Activated naive CD8-positive, alpha-beta T cell (primary cell): ENCODE data around the gene TSPYL2.
A peak's percentile ranks its signal among the peaks of the same experiment; 100 is the strongest.

Experiments used
- H3K27ac Mint-ChIP-seq: one replicate; pipeline ENCODE4 v1.8.0; 2021; ENCODE audit warnings: mixed read lengths
- H3K27me3 Mint-ChIP-seq: one replicate; pipeline ENCODE4 v1.8.0; 2021; ENCODE audit warnings: mixed read lengths
- H3K36me3 Mint-ChIP-seq: one replicate; pipeline ENCODE4 v1.8.0; 2021; ENCODE audit warnings: mixed read lengths
- H3K4me1 Mint-ChIP-seq: one replicate; pipeline ENCODE4 v1.8.0; 2021; ENCODE audit warnings: low read depth, mixed read lengths
- H3K4me3 Mint-ChIP-seq: one replicate; pipeline ENCODE4 v1.8.0; 2021; ENCODE audit warnings: mild to moderate bottlenecking, mixed read lengths
- H3K9me3 Mint-ChIP-seq: one replicate; pipeline ENCODE4 v1.8.0; 2021; ENCODE audit warnings: low read depth, mixed read lengths

Gene TSPYL2

DNA sequence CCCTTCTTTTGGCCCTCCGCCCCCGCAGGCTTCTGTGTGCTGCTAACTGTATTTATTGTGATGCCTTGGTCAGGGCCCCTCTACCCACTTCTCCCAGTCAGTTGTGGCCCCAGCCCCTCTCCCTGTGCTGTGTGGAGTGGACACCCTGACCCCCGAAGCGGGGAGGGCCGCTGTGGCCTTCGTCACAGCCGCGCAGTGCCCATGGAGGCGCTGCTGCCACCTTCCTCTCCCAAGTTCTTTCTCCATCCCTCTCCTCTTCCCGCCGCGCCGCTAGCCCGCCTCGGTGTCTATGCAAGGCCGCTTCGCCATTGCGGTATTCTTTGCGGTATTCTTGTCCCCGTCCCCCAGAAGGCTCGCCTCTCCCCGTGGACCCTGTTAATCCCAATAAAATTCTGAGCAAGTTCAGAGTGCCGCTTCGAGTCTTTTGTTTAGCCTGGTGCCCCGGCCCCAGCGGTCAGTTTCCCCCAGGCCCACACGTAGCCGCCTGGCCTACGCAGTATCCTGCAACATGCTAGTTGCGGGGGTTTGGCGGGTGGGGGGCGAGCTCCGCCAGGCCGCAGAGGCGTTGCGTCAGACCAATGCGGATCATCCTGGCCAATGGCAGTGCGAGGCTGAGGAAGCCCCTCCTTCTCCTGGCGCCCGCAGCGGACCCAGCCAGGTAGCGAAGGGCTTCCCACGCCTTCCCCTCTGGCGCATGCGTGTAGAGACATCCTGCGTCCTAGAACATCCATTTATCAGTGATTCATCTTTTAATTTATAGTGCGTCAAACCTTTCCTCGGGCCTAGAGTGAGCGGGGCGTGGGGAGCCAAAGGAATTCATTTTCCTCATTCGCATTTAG, 6.2 kb downstream of the TSPYL2 start:
- H3K9me3 Mint-ChIP-seq, result no peaks in the 10 kb centered on the region
- peaks cover 6% of the 10 kb centered on the region for H3K36me3 Mint-ChIP-seq
- H3K27ac Mint-ChIP-seq, result peak overlapping the region; percentile 96
- peaks cover 55% of the 10 kb centered on the region for H3K4me1 Mint-ChIP-seq
- H3K4me3 Mint-ChIP-seq, result peak overlapping the region; percentile 93
- no peaks in the 10 kb centered on the region for H3K27me3 Mint-ChIP-seq

DNA sequence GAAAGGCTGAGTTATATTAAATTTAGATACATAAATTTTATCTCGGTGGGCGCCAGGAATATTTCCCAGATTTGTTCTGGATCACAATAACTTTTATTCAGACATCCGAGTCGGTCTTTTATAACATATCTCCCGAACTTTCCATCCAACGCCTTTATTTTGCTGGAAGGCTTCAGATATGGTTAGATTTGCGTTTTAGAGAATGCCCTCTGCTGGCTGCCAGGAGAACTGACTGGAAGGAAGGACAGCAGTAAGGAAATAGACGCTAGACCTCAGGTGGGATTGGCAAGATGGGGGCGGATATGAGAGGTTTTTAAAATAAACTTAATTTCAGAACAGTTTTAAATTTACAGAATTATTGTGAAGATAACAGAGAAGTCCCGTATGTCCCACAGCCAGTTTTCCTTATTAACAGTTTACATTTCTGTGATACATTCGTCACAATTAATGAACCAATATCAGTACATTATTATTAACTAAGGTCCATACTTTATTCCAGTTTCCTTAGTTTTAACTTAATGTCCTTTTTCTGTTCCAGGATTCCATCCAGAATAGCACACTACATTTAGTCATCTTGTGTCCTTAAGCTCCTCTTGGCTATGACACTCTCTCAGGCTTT, 7.2 kb downstream of the TSPYL2 start:
- Mint-ChIP-seq H3K27me3 (no peaks in the 10 kb centered on the region), H3K4me3 (peak overlapping the region; percentile 93), H3K4me1 (peaks cover 45% of the 10 kb centered on the region), H3K9me3 (no peaks in the 10 kb centered on the region), H3K36me3 (peaks cover 5% of the 10 kb centered on the region), H3K27ac (peak overlapping the region; percentile 46)

DNA sequence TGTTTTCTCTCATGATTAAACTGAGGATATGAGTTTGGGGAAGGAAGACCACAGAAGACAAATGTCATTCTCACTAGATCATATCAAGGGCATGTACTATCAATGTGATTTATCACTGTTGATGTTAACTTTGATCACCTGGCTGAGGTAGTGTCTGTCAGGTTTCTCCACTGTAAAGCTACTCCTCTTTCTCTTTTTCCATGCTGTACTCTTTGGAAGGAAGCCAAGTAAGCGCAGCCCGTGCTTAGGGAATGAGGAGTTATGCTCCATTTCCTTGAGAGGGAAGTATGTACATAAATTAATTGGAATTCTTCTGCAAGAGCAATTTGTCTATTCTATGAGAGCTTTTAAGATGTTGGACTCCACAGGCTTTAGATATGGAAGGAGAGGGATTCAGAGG, 7.8 kb downstream of the TSPYL2 start:
- Mint-ChIP-seq H3K4me3 (no peak overlapping the region), H3K27ac (no peak overlapping the region), H3K9me3 (no peaks in the 10 kb centered on the region), H3K4me1 (peaks cover 45% of the 10 kb centered on the region), H3K27me3 (no peaks in the 10 kb centered on the region), H3K36me3 (peaks cover 4% of the 10 kb centered on the region)

DNA sequence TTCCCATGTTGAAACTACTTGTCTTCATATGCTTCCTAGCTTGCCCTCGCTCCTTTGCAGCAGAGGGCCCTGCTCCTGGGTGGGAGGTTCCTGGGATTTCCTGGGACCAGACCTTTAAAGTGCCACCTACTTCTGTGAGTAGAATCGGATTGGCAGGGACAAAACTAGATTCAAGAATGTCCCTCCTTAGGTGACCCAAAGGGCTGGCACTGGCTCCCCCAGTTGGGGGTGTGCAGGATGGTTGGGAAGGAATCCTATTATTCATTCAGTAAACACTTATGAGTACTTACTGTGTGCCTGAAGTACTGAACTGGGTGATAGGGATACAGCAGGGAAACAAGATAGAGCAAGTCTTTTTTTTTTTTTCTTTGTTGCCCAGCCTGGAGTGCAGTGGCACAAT, 9.2 kb downstream of the TSPYL2 start:
- Mint-ChIP-seq H3K4me1 (peaks cover 41% of the 10 kb centered on the region), H3K27ac (no peak overlapping the region)

DNA sequence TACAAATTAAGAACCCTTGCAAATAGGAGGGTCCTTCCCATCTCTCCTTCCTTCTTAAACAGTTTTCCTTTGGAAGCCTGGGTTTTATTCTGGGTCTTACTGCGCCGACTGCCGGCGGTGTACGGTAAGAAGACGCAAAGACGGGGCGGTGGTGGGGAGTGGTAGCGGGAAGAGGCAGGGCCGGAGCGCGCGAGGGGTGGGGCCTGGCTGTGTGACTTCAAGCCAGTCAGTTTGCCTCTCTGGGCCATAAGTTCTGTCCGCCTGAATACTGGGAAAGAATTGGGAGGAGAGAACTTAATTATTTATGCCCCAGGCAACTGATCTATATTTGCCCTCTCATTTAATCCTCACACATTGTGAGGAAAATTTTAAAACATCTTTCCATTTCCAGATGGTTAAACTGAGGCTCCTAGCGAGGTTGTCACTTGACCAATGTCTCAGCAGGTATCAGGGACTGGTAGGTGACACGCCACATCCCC, 11.0 kb downstream of the TSPYL2 start:
- H3K4me1 Mint-ChIP-seq, result peaks cover 28% of the 10 kb centered on the region

More for the DNA sequence above, 9.2 kb downstream of the TSPYL2 start:
- no peaks in the 10 kb centered on the region for H3K27me3 Mint-ChIP-seq
- no peak overlapping the region for H3K4me3 Mint-ChIP-seq
- H3K9me3 Mint-ChIP-seq, result no peaks in the 10 kb centered on the region
- no peaks in the 10 kb centered on the region for H3K36me3 Mint-ChIP-seq

DNA sequence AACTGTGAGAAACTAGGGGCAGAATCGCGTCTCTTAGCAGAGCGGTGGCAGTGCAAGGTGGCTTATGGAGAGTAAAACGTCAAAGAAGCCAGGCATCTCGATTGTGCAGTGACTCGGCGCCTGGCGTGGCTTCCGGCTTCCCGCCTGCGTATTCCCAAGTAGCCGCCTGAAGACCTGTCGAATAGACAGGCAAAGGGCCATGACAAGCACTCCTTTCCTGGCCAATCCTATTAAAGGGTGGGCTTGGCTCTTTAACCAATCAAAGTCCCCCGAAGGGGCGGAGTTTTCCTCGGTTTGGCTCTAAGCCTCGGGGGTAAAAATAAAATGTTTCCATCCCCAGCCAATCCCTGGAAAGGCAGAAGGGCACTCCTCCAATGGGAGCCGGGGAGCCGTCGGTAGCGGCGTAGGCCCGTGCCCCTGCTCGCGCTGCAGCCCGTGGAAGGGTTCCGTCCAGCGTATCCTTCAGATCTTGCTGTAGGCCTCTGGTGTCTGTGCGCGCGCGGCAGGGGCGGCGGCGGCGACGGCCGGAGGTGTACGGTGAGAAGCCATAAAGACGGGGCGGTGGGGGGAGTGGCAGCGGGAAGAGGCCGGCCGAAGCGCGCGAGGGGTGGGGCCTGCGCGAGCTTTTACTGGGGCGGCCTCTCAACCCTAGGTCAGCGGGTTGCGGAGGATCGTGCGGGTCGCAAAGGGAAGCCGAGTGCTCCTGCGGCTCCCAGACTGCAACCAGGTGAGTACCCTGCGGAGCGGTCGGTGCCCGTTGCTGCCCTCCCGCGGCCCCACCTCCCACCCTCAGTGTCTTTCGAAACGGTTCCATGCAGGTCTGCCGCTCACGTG, 11.8 kb downstream of the TSPYL2 start, which contains the start of gene KANTR:
TSS of gene KANTR (plus strand) at position 395 of the 834 bp plus-strand sequence. CDS start 30,131 bp downstream, outside the sequence.
- H3K4me3 Mint-ChIP-seq, result peak within 1 kb of the TSS; percentile 92
- H3K9me3 Mint-ChIP-seq, result no peaks in the 10 kb centered on the region
- H3K36me3 Mint-ChIP-seq, result no peaks in the 10 kb centered on the region

More for the DNA sequence above, 11.0 kb downstream of the TSPYL2 start:
- Mint-ChIP-seq H3K36me3 (no peaks in the 10 kb centered on the region), H3K9me3 (no peaks in the 10 kb centered on the region), H3K4me3 (peak overlapping the region; percentile 92), H3K27ac (peak overlapping the region; percentile 90), H3K27me3 (no peaks in the 10 kb centered on the region)

DNA sequence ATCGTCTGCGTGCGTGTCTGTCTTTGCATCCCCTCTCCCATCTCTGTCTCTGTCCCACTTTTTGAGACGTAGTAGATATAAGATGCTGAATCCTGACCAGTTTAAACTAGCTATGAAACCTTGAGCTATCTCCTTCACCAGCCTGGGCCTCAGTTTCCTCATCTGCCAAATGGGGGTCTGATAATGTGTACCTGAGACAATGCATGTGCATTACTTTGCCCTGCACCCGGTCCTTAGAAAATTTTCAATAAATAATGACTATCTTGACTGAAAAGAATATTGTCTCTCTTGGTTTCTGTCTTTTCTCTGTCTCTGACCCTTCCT, 12.4 kb downstream of the TSPYL2 start:
- no peaks in the 10 kb centered on the region for H3K36me3 Mint-ChIP-seq
- no peaks in the 10 kb centered on the region for H3K27me3 Mint-ChIP-seq
- peak overlapping the region; percentile 92 for H3K4me3 Mint-ChIP-seq
- H3K4me1 Mint-ChIP-seq, result peaks cover 17% of the 10 kb centered on the region
- H3K9me3 Mint-ChIP-seq, result no peaks in the 10 kb centered on the region
- peak overlapping the region; percentile 85 for H3K27ac Mint-ChIP-seq

More for the DNA sequence above, 11.8 kb downstream of the TSPYL2 start, which contains the start of gene KANTR:
- Mint-ChIP-seq H3K4me1 (peaks cover 20% of the 10 kb centered on the region), H3K27ac (peak within 1 kb of the TSS; percentile 90), H3K27me3 (no peaks in the 10 kb centered on the region)

DNA sequence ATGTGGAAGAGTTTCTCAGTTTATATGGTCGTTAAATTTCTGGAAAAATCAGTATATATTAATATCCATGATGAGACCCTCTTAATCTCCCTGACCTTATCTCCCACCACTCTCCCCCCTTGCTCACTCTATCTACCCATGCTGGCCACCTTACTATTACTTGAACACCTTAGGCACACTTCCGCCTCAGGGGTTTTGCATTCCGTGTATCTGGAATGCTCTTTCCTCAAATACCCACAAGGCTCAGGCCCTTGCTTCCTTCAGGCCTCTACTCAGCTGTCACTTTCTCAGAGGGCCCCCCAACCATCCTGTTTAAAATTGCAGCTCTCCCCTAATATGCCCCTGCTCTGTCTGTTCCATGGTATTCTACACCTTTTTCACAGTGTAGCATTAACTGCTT, 13.6 kb downstream of the TSPYL2 start:
- Mint-ChIP-seq H3K4me3 (peak overlapping the region; percentile 63), H3K27me3 (no peaks in the 10 kb centered on the region), H3K9me3 (no peaks in the 10 kb centered on the region), H3K4me1 (peaks cover 17% of the 10 kb centered on the region), H3K36me3 (no peaks in the 10 kb centered on the region), H3K27ac (no peak overlapping the region)

DNA sequence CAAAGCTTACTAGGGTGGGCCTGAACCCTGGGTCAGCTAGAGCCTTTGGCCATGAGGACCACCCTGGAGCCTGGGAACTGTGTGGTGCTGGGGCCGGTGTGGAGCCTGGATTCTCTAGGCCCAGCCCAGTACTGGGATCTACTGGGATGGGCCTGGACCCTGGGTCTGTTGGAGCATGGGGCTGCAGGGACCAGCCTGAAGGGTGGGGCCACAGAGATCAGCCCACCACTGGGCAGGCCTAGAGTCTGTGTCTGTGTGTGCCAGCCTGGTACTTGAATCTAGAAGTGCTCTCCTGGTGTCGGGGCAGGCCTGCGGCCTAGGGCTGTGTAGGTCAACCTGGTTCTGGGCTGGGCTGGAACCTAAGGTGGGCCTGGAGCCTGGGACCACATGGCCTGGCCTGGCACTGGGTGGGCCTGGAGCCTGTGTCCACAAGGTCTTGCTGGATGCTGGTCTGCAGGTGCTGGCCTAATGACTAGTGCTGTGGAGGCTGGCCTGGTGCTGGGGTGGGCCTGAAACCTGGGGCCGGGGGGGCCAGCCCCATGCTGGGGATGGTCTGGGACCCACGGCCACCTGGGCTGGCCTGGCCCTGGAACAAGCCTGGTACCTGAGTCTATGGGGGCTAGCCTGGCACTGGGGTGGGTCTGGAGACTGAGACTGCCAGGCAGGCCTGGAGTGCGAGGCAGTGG, 32.8 kb downstream of the TSPYL2 start:
- Mint-ChIP-seq H3K36me3 (peaks cover 3% of the 10 kb centered on the region), H3K27me3 (no peaks in the 10 kb centered on the region), H3K4me1 (no peaks in the 10 kb centered on the region), H3K4me3 (no peak overlapping the region), H3K27ac (no peak overlapping the region), H3K9me3 (no peaks in the 10 kb centered on the region)

DNA sequence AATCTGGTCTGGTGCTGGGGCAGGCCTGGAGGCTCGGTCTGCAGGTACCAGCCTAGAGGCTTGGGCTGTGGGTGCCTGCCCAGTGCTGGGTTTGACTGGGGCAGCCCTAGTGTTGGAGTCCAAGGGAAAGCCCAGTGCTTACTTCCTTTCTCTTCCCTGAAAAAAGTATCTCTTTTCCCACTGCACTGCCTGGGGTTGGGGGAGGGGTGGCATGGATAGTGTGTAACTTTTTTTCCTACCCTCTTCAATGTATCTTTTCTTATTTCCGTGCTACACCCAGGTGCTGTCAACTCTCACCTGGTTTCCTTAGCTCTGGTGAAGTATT, 33.3 kb downstream of the TSPYL2 start:
- Mint-ChIP-seq H3K4me3 (no peak overlapping the region), H3K36me3 (peaks cover 3% of the 10 kb centered on the region), H3K27ac (no peak overlapping the region), H3K9me3 (no peaks in the 10 kb centered on the region), H3K4me1 (no peaks in the 10 kb centered on the region), H3K27me3 (no peaks in the 10 kb centered on the region)

DNA sequence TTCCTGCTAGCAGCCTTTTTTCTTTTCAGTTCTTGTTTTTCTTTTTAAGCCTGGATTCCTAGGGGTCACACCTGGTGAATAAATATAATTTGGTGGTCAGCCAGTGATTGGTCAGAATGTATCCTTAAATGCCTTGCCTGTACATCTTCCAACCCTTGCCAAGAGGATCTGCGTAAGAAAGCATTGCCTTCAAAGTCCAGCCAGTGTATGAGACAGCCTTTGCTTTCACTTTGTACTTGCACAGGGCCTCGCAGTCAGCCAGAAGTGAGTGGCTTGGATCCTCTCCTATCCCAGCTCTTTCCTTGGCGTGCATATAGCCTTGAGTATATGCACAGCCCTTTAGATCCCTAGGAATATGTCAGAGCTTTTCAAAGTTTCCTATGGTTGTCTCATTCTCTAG, 33.9 kb downstream of the TSPYL2 start:
- Mint-ChIP-seq H3K4me1 (no peaks in the 10 kb centered on the region), H3K27ac (no peak overlapping the region), H3K9me3 (no peaks in the 10 kb centered on the region), H3K4me3 (no peak overlapping the region), H3K27me3 (no peaks in the 10 kb centered on the region), H3K36me3 (peaks cover 3% of the 10 kb centered on the region)

DNA sequence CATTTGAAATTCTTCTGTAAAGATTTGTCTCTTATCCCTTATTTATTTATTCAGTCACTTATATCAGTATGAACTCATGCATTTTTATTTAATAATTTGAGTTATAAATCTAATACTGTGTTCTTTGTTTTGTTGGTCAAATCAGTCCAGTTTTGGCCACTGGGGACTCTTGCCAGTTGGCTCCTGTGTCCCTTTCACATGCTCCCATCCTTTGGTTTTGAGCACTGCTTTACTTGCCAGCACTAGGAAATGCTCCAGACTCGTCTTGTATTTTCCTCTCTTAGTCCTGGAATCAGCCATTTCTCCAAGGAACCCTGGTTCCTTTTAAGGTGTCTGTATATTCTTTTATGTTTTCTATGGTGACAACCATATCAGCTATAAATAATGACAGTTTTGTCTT, 39.8 kb downstream of the TSPYL2 start:
- Mint-ChIP-seq H3K27ac (no peak overlapping the region), H3K9me3 (no peaks in the 10 kb centered on the region), H3K4me3 (no peak overlapping the region), H3K4me1 (peaks cover 12% of the 10 kb centered on the region), H3K36me3 (peaks cover 5% of the 10 kb centered on the region), H3K27me3 (no peaks in the 10 kb centered on the region)

DNA sequence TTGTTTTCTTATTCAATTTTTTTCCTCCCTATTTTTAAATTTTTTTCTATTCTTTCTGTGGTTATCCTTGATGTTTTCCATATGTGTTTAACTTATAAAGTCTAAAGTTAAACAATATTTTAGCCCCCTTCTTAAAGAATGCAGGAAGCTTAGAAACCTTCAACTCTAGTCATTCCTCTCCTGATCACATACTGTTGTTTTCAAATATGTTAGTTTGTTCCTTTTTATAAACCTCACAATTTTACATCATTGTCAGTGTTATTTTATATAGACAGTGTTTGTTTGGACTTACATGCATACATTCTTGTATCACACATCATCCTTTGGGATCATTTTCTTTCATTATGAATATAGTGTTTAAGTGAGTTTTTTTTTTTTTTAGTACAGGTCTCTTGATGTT, 43.3 kb downstream of the TSPYL2 start:
- Mint-ChIP-seq H3K9me3 (no peaks in the 10 kb centered on the region), H3K4me3 (no peak overlapping the region), H3K4me1 (peaks cover 12% of the 10 kb centered on the region), H3K27ac (no peak overlapping the region), H3K27me3 (no peaks in the 10 kb centered on the region), H3K36me3 (peaks cover 5% of the 10 kb centered on the region)

DNA sequence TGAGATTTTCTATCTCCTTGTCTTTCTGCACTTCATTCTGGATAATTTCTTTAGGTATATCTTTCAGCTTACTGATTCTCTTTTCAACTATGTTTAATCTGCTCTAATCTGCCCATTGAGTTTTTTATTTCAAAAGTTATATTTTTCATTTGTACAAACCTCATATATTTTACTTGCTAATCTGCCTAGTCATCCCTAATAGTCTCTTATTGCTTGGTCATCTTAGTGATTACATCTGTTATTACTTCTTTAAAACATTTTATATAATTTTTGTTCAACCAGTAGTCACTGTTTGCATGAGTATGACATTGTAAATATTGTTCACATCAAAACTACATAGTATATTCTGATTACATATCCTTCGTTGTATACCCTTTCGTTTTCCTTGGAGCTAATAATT, 44.2 kb downstream of the TSPYL2 start:
- no peaks in the 10 kb centered on the region for H3K9me3 Mint-ChIP-seq
- H3K36me3 Mint-ChIP-seq, result peaks cover 5% of the 10 kb centered on the region
- H3K27ac Mint-ChIP-seq, result no peak overlapping the region

More for the DNA sequence above, 44.2 kb downstream of the TSPYL2 start:
- Mint-ChIP-seq H3K27me3 (no peaks in the 10 kb centered on the region), H3K4me1 (peaks cover 12% of the 10 kb centered on the region), H3K4me3 (no peak overlapping the region)
